H1 (cell line): Measurements from ENCODE around the gene RHOU. TPM values are rescaled to one million over a fixed set of nuclear protein-coding genes. Genes with fewer than 3 reads are reported as not detected.

Source experiments
- CTCF ChIA-PET: fragments of 300-600 bp; sonication (Branson Sonifier 250); formaldehyde crosslinking; loops from one replicate; lab custom pipeline; 2021; ENCODE audit not compliant: partially characterized antibody; lab: Charles Lee
- POLR2A ChIA-PET: fragments of 300-600 bp; sonication (Branson Sonifier 250); formaldehyde crosslinking; loops from one replicate; lab custom pipeline; 2021; ENCODE audit warnings: inconsistent platforms; ENCODE audit not compliant: partially characterized antibody; lab: Charles Lee
- DNase-seq, 2 experiments: peaks; one replicate each; pipeline versions ENCODE4 v3.0.0 to v3.0.0-alpha.2; 2010 to 2022; ENCODE audit warnings: low spot score in 2 of 2, low read depth in 1 of 2, mixed read lengths in 1 of 2
- FAIRE-seq: peaks from 2 replicates; lab custom pipeline; 2011; peaks lifted over from hg19 to GRCh38; lab: Jason Lieb, UNC
- H2AFZ ChIP-seq: 2 replicates; pipeline ENCODE4 v1.8.1; 2012; ENCODE audit warnings: low read length, inconsistent platforms
- H2AK5ac ChIP-seq: 2 replicates; pipeline ENCODE4 v1.6.1; 2013; ENCODE audit warnings: low read depth, low read length
- H2BK120ac ChIP-seq: replicated peaks from 2 replicates; pipeline ENCODE3; 2013; ENCODE audit warnings: low read depth, low read length, inconsistent platforms
- H2BK12ac ChIP-seq: 2 replicates; pipeline ENCODE4 v1.6.1; 2013; ENCODE audit warnings: low read depth, low read length
- H2BK15ac ChIP-seq: 2 replicates; pipeline ENCODE4 v1.6.1; 2013; ENCODE audit warnings: low read length
- H2BK20ac ChIP-seq: 2 replicates; pipeline ENCODE4 v1.6.1; 2013; ENCODE audit warnings: low read length
- H2BK5ac ChIP-seq: 2 replicates; pipeline ENCODE4 v1.6.1; 2013; ENCODE audit warnings: low read depth, low read length
- H3K14ac ChIP-seq: 2 replicates; pipeline ENCODE4 v1.6.1; 2013; ENCODE audit warnings: inconsistent platforms; ENCODE audit not compliant: insufficient read length
- H3K18ac ChIP-seq: 2 replicates; pipeline ENCODE4 v1.6.1; 2013; ENCODE audit warnings: low read length; ENCODE audit errors: extremely low read depth
- H3K23ac ChIP-seq: 2 replicates; pipeline ENCODE4 v1.6.1; 2013; ENCODE audit warnings: inconsistent platforms; ENCODE audit not compliant: insufficient read length
- H3K23me2 ChIP-seq: 2 replicates; pipeline ENCODE4 v1.6.1; 2013; ENCODE audit warnings: low read depth, low read length
- H3K27ac ChIP-seq: 2 replicates; pipeline ENCODE4 v1.6.1; 2011; ENCODE audit warnings: low read depth, low read length, inconsistent platforms
- H3K27me3 ChIP-seq, 4 experiments: replicated peaks in 1 of 4; 1 replicate in 1 of 4; 2 replicates in 3 of 4; pipeline versions ENCODE4 v1.6.1 to v1.8.1; 2011 to 2013; ENCODE audit warnings: low read length in 3 of 4, mild to moderate bottlenecking in 3 of 4, inconsistent platforms in 2 of 4, mixed read lengths in 2 of 4, moderate library complexity in 1 of 4; ENCODE audit not compliant: control insufficient read depth in 3 of 4, insufficient read depth in 3 of 4; ENCODE audit errors: extremely low read depth in 1 of 4
- H3K36me3 ChIP-seq, 4 experiments: 2 replicates each; pipeline versions ENCODE4 v1.6.1 to v1.8.1; 2011 to 2013; ENCODE audit warnings: mild to moderate bottlenecking in 4 of 4, low read length in 3 of 4, moderate library complexity in 2 of 4, control low read depth in 1 of 4, inconsistent platforms in 1 of 4; ENCODE audit not compliant: insufficient read depth in 4 of 4, control insufficient read depth in 2 of 4
- H3K4ac ChIP-seq: replicated peaks from 2 replicates; pipeline ENCODE3; 2013; ENCODE audit warnings: low read length, low read depth, mixed read lengths, inconsistent platforms; ENCODE audit not compliant: insufficient read length
- H3K4me1 ChIP-seq, 4 experiments: replicated peaks in 1 of 4; 1 replicate in 1 of 4; 2 replicates in 3 of 4; pipeline versions ENCODE4 v1.6.1 to v1.8.1; 2011 to 2013; ENCODE audit warnings: low read length in 3 of 4, inconsistent platforms in 2 of 4, mixed read lengths in 1 of 4; ENCODE audit not compliant: insufficient read depth in 4 of 4, control insufficient read depth in 3 of 4
- H3K4me2 ChIP-seq, 2 experiments: 2 replicates each; pipeline versions ENCODE4 v1.6.1 to v1.8.1; 2011 to 2013; ENCODE audit warnings: low read depth in 2 of 2, low read length in 2 of 2, control low read depth in 1 of 2, inconsistent platforms in 1 of 2, mild to moderate bottlenecking in 1 of 2; ENCODE audit not compliant: insufficient read depth in 1 of 2
- H3K4me3 ChIP-seq, 4 experiments: fragments of 200-600, 300-600 bp in 1 of 4; sonication (generic), shearing (Covaris generic), sonication (Bioruptor Twin) in 1 of 4; 2 replicates each; pipeline versions ENCODE4 v1.5.1 to v1.8.1; 2011 to 2016; ENCODE audit warnings: low read length in 4 of 4, low read depth in 3 of 4, control low read depth in 2 of 4, inconsistent platforms in 2 of 4, mild to moderate bottlenecking in 2 of 4, mixed read lengths in 1 of 4, moderate library complexity in 1 of 4; ENCODE audit not compliant: insufficient read depth in 2 of 4; ENCODE audit errors: extremely low read depth in 1 of 4
- H3K56ac ChIP-seq: replicated peaks from 2 replicates; pipeline ENCODE3; 2013; ENCODE audit warnings: low read depth, mild to moderate bottlenecking, mixed read lengths, low read length, inconsistent platforms; ENCODE audit not compliant: insufficient read length
- H3K79me1 ChIP-seq: 2 replicates; pipeline ENCODE4 v1.6.1; 2013; ENCODE audit warnings: low read depth, low read length, control low read depth
- H3K79me2 ChIP-seq, 2 experiments: 2 replicates each; pipeline versions ENCODE4 v1.6.1 to v1.8.1; 2012 to 2013; ENCODE audit warnings: low read length in 2 of 2, mild to moderate bottlenecking in 2 of 2, inconsistent platforms in 1 of 2; ENCODE audit not compliant: insufficient read depth in 2 of 2, control insufficient read depth in 1 of 2
- H3K9ac ChIP-seq, 4 experiments: replicated peaks in 1 of 4; 1 replicate in 1 of 4; 2 replicates in 3 of 4; pipeline versions ENCODE4 v1.6.1 to v1.8.1; 2011 to 2013; ENCODE audit warnings: low read depth in 3 of 4, low read length in 3 of 4, control low read depth in 2 of 4, mild to moderate bottlenecking in 2 of 4, moderate library complexity in 2 of 4, inconsistent platforms in 1 of 4; ENCODE audit errors: extremely low read depth in 1 of 4
- H3K9me3 ChIP-seq, 2 experiments: 2 replicates each; pipeline versions ENCODE4 v1.6.1 to v1.8.1; 2012 to 2013; ENCODE audit warnings: mild to moderate bottlenecking in 2 of 2, moderate library complexity in 2 of 2, control low read depth in 1 of 2, inconsistent platforms in 1 of 2, low read depth in 1 of 2, low read length in 1 of 2, mixed read lengths in 1 of 2; ENCODE audit not compliant: insufficient read depth in 2 of 2
- H4K20me1 ChIP-seq, 2 experiments: replicated peaks in 1 of 2; 2 replicates each; pipeline versions ENCODE3 to v1.8.1; 2011 to 2013; ENCODE audit warnings: inconsistent platforms in 2 of 2, low read length in 2 of 2, mild to moderate bottlenecking in 1 of 2; ENCODE audit not compliant: insufficient read depth in 2 of 2, control insufficient read depth in 1 of 2
- H4K5ac ChIP-seq: 2 replicates; pipeline ENCODE4 v1.6.1; 2013; ENCODE audit warnings: low read length, low read depth, mixed read lengths, inconsistent platforms; ENCODE audit not compliant: insufficient read length
- H4K8ac ChIP-seq: 2 replicates; pipeline ENCODE4 v1.8.0; 2013; ENCODE audit warnings: mild to moderate bottlenecking, moderate library complexity, low read length, inconsistent platforms; ENCODE audit not compliant: insufficient read depth; ENCODE audit errors: extremely low read depth
- H4K91ac ChIP-seq: replicated peaks from 2 replicates; pipeline ENCODE3; 2013; ENCODE audit warnings: low read length, mixed read lengths, inconsistent platforms; ENCODE audit not compliant: insufficient read length
- BCL11A ChIP-seq, 2 experiments: IDR thresholded peaks; one replicate each; pipeline ENCODE4 v1.6.1; 2011; ENCODE audit warnings: low read depth in 2 of 2, low read length in 2 of 2, mild to moderate bottlenecking in 2 of 2
- CEBPB ChIP-seq: IDR thresholded peaks from 2 replicates; pipeline ENCODE4 v1.6.1; 2012; ENCODE audit warnings: low read depth, low read length
- EGR1 ChIP-seq: IDR thresholded peaks from 2 replicates; pipeline ENCODE4 v1.6.1; 2011; ENCODE audit warnings: low read depth, low read length, borderline replicate concordance
- JUND ChIP-seq: IDR thresholded peaks from 2 replicates; pipeline ENCODE4 v1.6.1; 2011; ENCODE audit warnings: mild to moderate bottlenecking, improper control_type of control experiment, low read length
- KDM5A ChIP-seq: fragments of 200-600 bp; IDR thresholded peaks from 2 replicates; pipeline ENCODE4 v1.7.1; 2012; ENCODE audit warnings: mild to moderate bottlenecking, low read length, inconsistent platforms, mixed read lengths
- POU5F1 ChIP-seq: IDR thresholded peaks from 2 replicates; pipeline ENCODE4 v1.6.1; 2011; ENCODE audit warnings: low read depth, mild to moderate bottlenecking, low read length, moderate library complexity
- RAD21 ChIP-seq, 2 experiments: IDR thresholded peaks in 1 of 2; conservative IDR thresholded peaks in 1 of 2; 2 replicates each; pipeline ENCODE4 v1.6.1; 2011; ENCODE audit warnings: low read depth in 2 of 2, low read length in 2 of 2, improper control_type of control experiment in 1 of 2, inconsistent platforms in 1 of 2, mild to moderate bottlenecking in 1 of 2, moderate library complexity in 1 of 2
- SIN3A ChIP-seq, 2 experiments: IDR thresholded peaks in 1 of 2; conservative IDR thresholded peaks in 1 of 2; 2 replicates each; pipeline ENCODE4 v1.6.1; 2011 to 2012; ENCODE audit warnings: low read length in 2 of 2, improper control_type of control experiment in 1 of 2, low read depth in 1 of 2, mild to moderate bottlenecking in 1 of 2
- whole genome bisulfite sequencing, 2 experiments: shearing (Covaris generic) in 1 of 2; methylation state at CpG; one replicate each; pipeline versions ENCODE4 v1.1.6 to v1.1.7; 2013 to 2015; ENCODE audit warnings: low lambda C conversion rate in 2 of 2, mixed read lengths in 2 of 2, inconsistent platforms in 1 of 2, low coverage in 1 of 2, missing lambda C conversion rate in 1 of 2; ENCODE audit not compliant: insufficient replicate concordance in 2 of 2, insufficient coverage in 1 of 2, insufficient read length in 1 of 2; ENCODE audit errors: extremely low coverage in 1 of 2, missing lambda C conversion rate in 1 of 2; 5-methylcytosine and 5-hydroxymethylcytosine counted together
- polyA plus RNA-seq, 7 experiments: library from polyadenylated mRNA; depleted of rRNA in 3 of 7; stranded (reverse) in 5 of 7; unstranded in 2 of 7; fragments of >200 nt in 5 of 7; fragments of 200-250 nt in 2 of 7; gene quantifications; 1 replicate in 5 of 7; 2 replicates in 1 of 7; 4 replicates in 1 of 7; pipeline versions ENCODE4 v1.2.1 to v1.2.3, GENCODE V29; 2011 to 2013; ENCODE audit warnings: missing spikeins in 2 of 7, mixed read lengths in 2 of 7
- total RNA-seq: library from RNA; stranded (reverse); fragmentation: NEBNext Ultra II Directional; extraction: Animal tissue kit (Norgen Biotek cat#: 25700); gene quantifications from 2 replicates; pipeline ENCODE4 v1.2.1, GENCODE V29; 2021

The RHOU gene
- total and polyA plus RNA-seq, 2 of the 8 experiments (the other 6 are each of a cell fraction or from before 2014, with no cell fraction given), result 3.0 to 3.4 TPM

DNA sequence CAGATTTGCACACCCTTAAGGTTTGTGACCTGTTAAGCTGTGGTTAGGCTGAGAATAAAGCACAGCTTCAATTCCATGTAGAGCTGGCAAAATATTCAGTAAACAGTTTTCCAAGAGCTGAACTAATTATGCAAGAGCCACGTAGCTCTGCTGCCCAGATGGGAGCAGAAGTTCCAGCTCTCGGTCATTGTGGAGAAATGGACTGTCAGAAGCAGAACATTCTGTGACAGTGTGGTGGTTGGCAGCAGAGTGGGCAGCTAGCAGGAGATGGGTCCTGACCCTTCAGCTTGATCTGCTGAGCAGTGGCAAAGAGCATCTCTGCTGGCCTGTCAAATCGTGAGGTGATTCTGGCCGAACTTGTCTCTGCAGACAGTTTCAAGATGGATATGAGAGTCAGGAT lies 23.2 kb downstream of the RHOU start:
- H2BK15ac ChIP-seq, result no peak overlapping the region
- H3K79me1 ChIP-seq, result no peaks in the 10 kb centered on the region
- H2BK12ac ChIP-seq, result no peak overlapping the region
- H3K4ac ChIP-seq, result no peak overlapping the region
- no peaks in the 10 kb centered on the region; a peak in 1 of 7 replicates for H3K27me3 ChIP-seq
- H3K4me3 ChIP-seq, result no peak overlapping the region
- no peak overlapping the region for H4K8ac ChIP-seq
- no peak overlapping the region for H4K5ac ChIP-seq
- H3K56ac ChIP-seq, result no peak overlapping the region
- DNase-seq (no peak), FAIRE-seq (no peak)
- no peaks in the 10 kb centered on the region for H3K23me2 ChIP-seq
- TF ChIP-seq RAD21 (IDR thresholded peaks at IDR 0.05 in 1 of 2, conservative IDR thresholded peaks at IDR 0.05 in 1 of 2; ENCODE audit: low read depth in 2 of 2, low read length in 2 of 2) (no peak), CEBPB (no peak), BCL11A (IDR thresholded peaks at IDR 0.05; ENCODE audit: low read depth in 2 of 2, low read length in 2 of 2) (no peak), SIN3A (conservative IDR thresholded peaks at IDR 0.05 in 1 of 2, IDR thresholded peaks at IDR 0.05 in 1 of 2; ENCODE audit: low read depth in 1 of 2, low read length in 2 of 2) (no peak), EGR1 (no peak), POU5F1 (no peak), JUND (no peak), KDM5A (no peak)
- no peak overlapping the region for H3K27ac ChIP-seq
- no peak overlapping the region for H4K91ac ChIP-seq
- 84% methylated on average over 4 of the region's 4 CpGs; no CpG with 5 or more reads in 1 of the 2 experiments for WGBS, 2 experiments
- H2AFZ ChIP-seq, result no peak overlapping the region
- H3K9ac ChIP-seq, result no peak overlapping the region
- no peak overlapping the region for H3K23ac ChIP-seq
- H3K9me3 ChIP-seq, result no peaks in the 10 kb centered on the region
- H2BK5ac ChIP-seq, result no peak overlapping the region
- no peak overlapping the region for H2BK120ac ChIP-seq
- H3K14ac ChIP-seq, result no peak overlapping the region
- no peak overlapping the region for H2AK5ac ChIP-seq
- ChIA-PET POLR2A (no interaction called here), CTCF (interaction anchor here (0.5 to 2.5 kb wide), 3 partner anchors 15 to 32 kb away, joined by 3 to 7 read pairs (median 3); partner anchors contain the start of gene RHOU)
- H3K36me3 ChIP-seq, result no peaks in the 10 kb centered on the region; a peak in 1 of 8 replicates
- H3K4me1 ChIP-seq, result peaks cover 0 to 6% (median 0%) of the 10 kb centered on the region in 4 experiments; a peak in 2 of 7 replicates
- no peaks in the 10 kb centered on the region for H4K20me1 ChIP-seq
- H3K18ac ChIP-seq, result no peak overlapping the region
- H3K79me2 ChIP-seq, result no peaks in the 10 kb centered on the region
- no peak overlapping the region for H3K4me2 ChIP-seq
- no peak overlapping the region for H2BK20ac ChIP-seq
